Thoracic aorta (tissue), 2 donors: Measurements from ENCODE around the gene PIGZ. TPM values are rescaled to one million over a fixed set of nuclear protein-coding genes. Genes with fewer than 3 reads are reported as not detected.

Experiments used
- ATAC-seq: fragments of 150-250 bp; one replicate; pipeline ENCODE4 v1.8.0; 2017; ENCODE audit warnings: low read depth; ENCODE audit not compliant: insufficient number of reproducible peaks, low FRiP score
- DNase-seq: peaks from one replicate; pipeline ENCODE4 v3.0.0-alpha.2; 2020; ENCODE audit warnings: low spot score
- H3K27ac ChIP-seq, 2 donors: fragments of 200-600 bp; sonication (generic); 1 replicate in 1 of 2; 2 replicates in 1 of 2; pipeline ENCODE4 v1.5.1; 2016; ENCODE audit warnings: mild to moderate bottlenecking in 2 of 2, moderate library complexity in 2 of 2
- H3K27me3 ChIP-seq: fragments of 200-600 bp; sonication (generic); replicated peaks from 2 replicates; pipeline ENCODE4 v1.6.0; 2016; ENCODE audit warnings: mild to moderate bottlenecking; ENCODE audit not compliant: insufficient read depth
- H3K36me3 ChIP-seq: fragments of 200-600 bp; sonication (generic); one replicate; pipeline ENCODE4 v1.5.1; 2016
- H3K4me1 ChIP-seq, 2 donors: fragments of 200-600 bp; sonication (generic); 1 replicate in 1 of 2; 2 replicates in 1 of 2; pipeline versions ENCODE4 v1.5.1 to v1.6.0; 2016; ENCODE audit warnings: low read depth in 2 of 2, mild to moderate bottlenecking in 1 of 2; ENCODE audit not compliant: control insufficient read depth in 1 of 2
- H3K4me3 ChIP-seq: fragments of 200-600 bp; sonication (generic); 2 replicates; pipeline ENCODE4 v1.5.1; 2016; ENCODE audit warnings: mild to moderate bottlenecking
- H3K9me3 ChIP-seq: fragments of 200-600 bp; sonication (generic); 2 replicates; pipeline ENCODE4 v1.5.1; 2016
- total RNA-seq, 2 donors: library from RNA; depleted of rRNA; stranded (reverse); fragments of >200 nt; gene quantifications; one replicate each; pipeline versions ENCODE4 v1.1.0 to v1.2.3, GENCODE V29; 2016
- TF ChIP-seq, protein P1 (sequence below): fragments of 200-600 bp; sonication (generic); IDR thresholded peaks from one replicate; pipeline ENCODE4 v1.5.1; 2019; ENCODE audit warnings: antibody characterized with exemption

The PIGZ gene
- total RNA-seq, 2 donors from 2014 or later, result 11.0 to 17.4 TPM

DNA sequence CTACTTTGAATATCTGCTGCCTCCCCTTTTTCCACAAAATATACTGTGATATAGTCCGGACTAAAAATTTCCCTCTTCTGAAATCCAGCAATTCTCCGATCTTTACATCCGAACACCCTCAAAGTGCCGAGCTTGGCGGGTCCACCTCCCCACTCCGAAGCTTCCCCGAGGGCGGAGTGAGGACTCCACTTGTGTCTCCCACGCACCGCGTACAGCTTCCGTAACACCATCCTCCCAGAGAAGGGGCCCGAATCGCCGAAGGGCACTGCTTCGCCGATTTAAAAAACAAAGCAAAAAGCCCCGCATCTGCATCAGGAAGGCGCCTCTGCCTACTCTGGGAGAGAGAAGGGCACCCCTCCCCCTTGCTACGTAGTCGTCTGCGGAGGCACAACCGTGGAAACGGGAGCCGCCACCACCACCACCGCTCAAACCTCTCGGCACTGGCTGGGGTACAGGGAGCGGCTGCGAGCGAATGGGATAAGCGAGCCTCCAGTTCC is 26.9 kb downstream of the PIGZ start:
- peaks cover 14 to 31% of the 10 kb centered on the region in 2 donors for H3K4me1 ChIP-seq
- TF ChIP-seq, protein P1, sequence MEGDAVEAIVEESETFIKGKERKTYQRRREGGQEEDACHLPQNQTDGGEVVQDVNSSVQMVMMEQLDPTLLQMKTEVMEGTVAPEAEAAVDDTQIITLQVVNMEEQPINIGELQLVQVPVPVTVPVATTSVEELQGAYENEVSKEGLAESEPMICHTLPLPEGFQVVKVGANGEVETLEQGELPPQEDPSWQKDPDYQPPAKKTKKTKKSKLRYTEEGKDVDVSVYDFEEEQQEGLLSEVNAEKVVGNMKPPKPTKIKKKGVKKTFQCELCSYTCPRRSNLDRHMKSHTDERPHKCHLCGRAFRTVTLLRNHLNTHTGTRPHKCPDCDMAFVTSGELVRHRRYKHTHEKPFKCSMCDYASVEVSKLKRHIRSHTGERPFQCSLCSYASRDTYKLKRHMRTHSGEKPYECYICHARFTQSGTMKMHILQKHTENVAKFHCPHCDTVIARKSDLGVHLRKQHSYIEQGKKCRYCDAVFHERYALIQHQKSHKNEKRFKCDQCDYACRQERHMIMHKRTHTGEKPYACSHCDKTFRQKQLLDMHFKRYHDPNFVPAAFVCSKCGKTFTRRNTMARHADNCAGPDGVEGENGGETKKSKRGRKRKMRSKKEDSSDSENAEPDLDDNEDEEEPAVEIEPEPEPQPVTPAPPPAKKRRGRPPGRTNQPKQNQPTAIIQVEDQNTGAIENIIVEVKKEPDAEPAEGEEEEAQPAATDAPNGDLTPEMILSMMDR, result no peak
- H3K27ac ChIP-seq, result peak overlapping the region; percentile 78 to 89
- H3K4me3 ChIP-seq, result peak overlapping the region; percentile 76
- peaks cover 19% of the 10 kb centered on the region for H3K36me3 ChIP-seq
- ATAC-seq (peak; percentile 49), DNase-seq (no peak)
- H3K9me3 ChIP-seq, result no peaks in the 10 kb centered on the region
- H3K27me3 ChIP-seq, result no peaks in the 10 kb centered on the region

DNA sequence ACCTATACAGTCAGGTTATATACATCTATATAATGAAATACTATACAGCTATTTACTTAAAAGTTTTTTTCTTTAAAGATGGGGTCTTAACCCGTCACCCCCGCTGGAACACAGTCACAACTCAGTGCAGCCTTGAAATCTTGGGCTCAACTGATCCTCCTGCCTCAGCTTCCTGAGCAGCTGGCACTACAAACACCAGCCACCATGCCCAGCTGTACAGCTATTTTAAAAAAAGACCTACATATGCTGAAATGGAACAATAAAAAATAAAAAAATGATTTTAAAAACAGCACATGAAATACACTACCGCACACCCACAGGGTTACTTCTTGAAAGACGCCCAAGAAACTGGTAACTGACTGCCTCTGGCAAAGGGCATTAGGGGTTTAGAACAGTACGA is 30.1 kb downstream of the PIGZ start:
- Histone ChIP-seq H3K4me3 (no peak overlapping the region), H3K36me3 (peaks cover 39% of the 10 kb centered on the region), H3K27ac (no peak overlapping the region), H3K9me3 (no peaks in the 10 kb centered on the region), H3K4me1 (peaks cover 10 to 23% of the 10 kb centered on the region in 2 donors), H3K27me3 (no peaks in the 10 kb centered on the region)
- DNase-seq (no peak), ATAC-seq (no peak)
- TF ChIP-seq, protein P1, result no peak

DNA sequence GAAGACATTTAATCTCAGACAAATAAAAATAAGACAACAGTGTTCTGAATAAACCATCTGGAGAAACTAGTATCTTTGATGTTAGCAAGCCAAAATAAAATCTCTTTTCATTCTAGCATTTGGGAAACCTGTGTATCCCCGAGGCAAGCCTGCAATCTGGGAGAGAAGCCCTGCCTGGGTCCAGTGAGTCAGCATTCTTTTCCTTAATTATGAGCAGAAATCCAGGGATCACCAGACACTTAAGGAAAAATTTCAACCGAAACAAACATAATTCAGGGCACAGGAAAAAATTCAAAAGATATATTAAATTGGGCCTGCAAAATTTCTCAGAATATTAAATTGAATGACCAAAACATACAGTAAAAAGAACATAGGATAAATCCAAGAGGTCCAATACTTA is 30.5 kb downstream of the PIGZ start:
- no peak for ATAC-seq
- H3K27me3 ChIP-seq, result no peaks in the 10 kb centered on the region
- peaks cover 8 to 18% of the 10 kb centered on the region in 2 donors for H3K4me1 ChIP-seq
- H3K9me3 ChIP-seq, result no peaks in the 10 kb centered on the region
- H3K4me3 ChIP-seq, result no peak overlapping the region
- no peak overlapping the region for H3K27ac ChIP-seq
- peaks cover 39% of the 10 kb centered on the region for H3K36me3 ChIP-seq
- TF ChIP-seq, protein P1, result no peak
- no peak for DNase-seq

DNA sequence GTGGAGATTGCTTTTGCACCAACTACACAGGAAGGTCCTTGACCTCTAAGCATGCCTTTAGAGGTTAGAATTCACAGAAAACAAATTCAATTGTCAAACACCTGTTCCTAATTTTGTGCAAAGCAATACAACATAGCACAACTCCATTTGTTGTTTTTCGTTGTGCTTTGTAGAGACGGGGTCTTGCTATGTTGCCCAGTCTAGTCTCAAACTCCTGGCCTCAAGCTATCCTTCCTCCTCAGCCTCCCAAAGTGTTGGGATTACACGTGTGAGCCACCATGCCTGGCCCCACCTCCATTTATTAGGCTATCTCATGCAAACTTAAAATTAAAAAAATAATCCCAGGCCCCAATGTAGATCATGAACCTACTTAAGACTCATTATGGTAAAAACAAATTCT is 32.3 kb downstream of the PIGZ start:
- H3K4me3 ChIP-seq, result no peak overlapping the region
- H3K9me3 ChIP-seq, result no peaks in the 10 kb centered on the region
- H3K4me1 ChIP-seq, result peaks cover 7 to 13% of the 10 kb centered on the region in 2 donors
- ATAC-seq, result no peak
- TF ChIP-seq, protein P1, result no peak
- peaks cover 49% of the 10 kb centered on the region for H3K36me3 ChIP-seq
- H3K27ac ChIP-seq, result no peak overlapping the region
- H3K27me3 ChIP-seq, result no peaks in the 10 kb centered on the region
- no peak for DNase-seq

DNA sequence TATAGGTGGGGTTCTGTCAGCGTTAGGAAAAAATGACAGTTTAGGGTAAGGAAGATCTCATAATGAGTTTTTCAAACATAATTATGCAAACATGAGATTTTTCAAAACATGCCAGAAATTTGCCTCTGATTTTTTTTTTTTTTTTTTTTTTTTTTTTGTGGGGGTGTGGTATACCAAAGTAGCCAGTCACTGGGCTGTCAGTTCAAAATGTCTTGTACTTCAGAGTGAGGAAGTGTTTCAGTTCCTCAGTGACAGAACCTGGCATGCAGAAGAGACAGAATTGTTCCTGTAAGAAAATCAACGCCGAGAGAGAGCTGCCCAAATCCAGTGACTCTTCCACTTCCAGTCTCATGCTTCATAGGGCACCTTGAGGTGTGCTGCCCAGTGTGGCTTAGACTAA is 36.0 kb downstream of the PIGZ start:
- H3K4me1 ChIP-seq, result no peaks in the 10 kb centered on the region
- peaks cover 58% of the 10 kb centered on the region for H3K36me3 ChIP-seq
- no peak overlapping the region for H3K4me3 ChIP-seq
- H3K9me3 ChIP-seq, result no peaks in the 10 kb centered on the region
- no peaks in the 10 kb centered on the region for H3K27me3 ChIP-seq
- no peak for ATAC-seq
- TF ChIP-seq, protein P1, result no peak
- no peak overlapping the region for H3K27ac ChIP-seq
- DNase-seq, result no peak
